ENCODE data around the gene RAD18. TPM values are rescaled to one million over a fixed set of nuclear protein-coding genes. Genes with fewer than 3 reads are reported as not detected.

Gene RAD18
- total RNA-seq, 1 donor from 2014 or later = 10.0 TPM

GRCh38 chr3:8982509-8982908 is 19.2 kb upstream of the RAD18 start:
- no peak for TF ChIP-seq CTCF (conservative IDR thresholded peaks at IDR 0.05; ENCODE audit: low read depth, low read length)
- H3K4me3 ChIP-seq (ENCODE audit: low read depth, low read length) = no peak overlapping the region
- DNase-seq (ENCODE audit: low read depth) = no peak

GRCh38 chr3:8981700-8982099 is 18.4 kb upstream of the RAD18 start:
- no peak for DNase-seq (ENCODE audit: low read depth)
- H3K4me3 ChIP-seq (ENCODE audit: low read depth, low read length) = no peak overlapping the region
- no peak for TF ChIP-seq CTCF (conservative IDR thresholded peaks at IDR 0.05; ENCODE audit: low read depth, low read length)

GRCh38 chr3:8981296-8981695 is 18.0 kb upstream of the RAD18 start:
- DNase-seq (ENCODE audit: low read depth) = no peak
- no peak overlapping the region for H3K4me3 ChIP-seq (ENCODE audit: low read depth, low read length)
- TF ChIP-seq CTCF (conservative IDR thresholded peaks at IDR 0.05; ENCODE audit: low read depth, low read length) = no peak

- no peak for TF ChIP-seq CTCF (conservative IDR thresholded peaks at IDR 0.05; ENCODE audit: low read depth, low read length)
- no peak for DNase-seq (ENCODE audit: low read depth)
- H3K4me3 ChIP-seq (ENCODE audit: low read depth, low read length) = no peak overlapping the region
These were observed 17.5 kb upstream of the RAD18 start for GRCh38 chr3:8980756-8981257.

- DNase-seq (ENCODE audit: low read depth) = no peak
- no peak overlapping the region for H3K4me3 ChIP-seq (ENCODE audit: low read depth, low read length)
- no peak for TF ChIP-seq CTCF (conservative IDR thresholded peaks at IDR 0.05; ENCODE audit: low read depth, low read length)
These were observed 16.0 kb upstream of the RAD18 start for GRCh38 chr3:8979262-8979661.

GRCh38 chr3:8978551-8978950 is 15.3 kb upstream of the RAD18 start:
- H3K4me3 ChIP-seq (ENCODE audit: low read depth, low read length) = no peak overlapping the region
- DNase-seq (ENCODE audit: low read depth) = no peak
- TF ChIP-seq CTCF (conservative IDR thresholded peaks at IDR 0.05; ENCODE audit: low read depth, low read length) = no peak

- no peak overlapping the region for H3K4me3 ChIP-seq (ENCODE audit: low read depth, low read length)
- DNase-seq (ENCODE audit: low read depth) = no peak
- no peak for TF ChIP-seq CTCF (conservative IDR thresholded peaks at IDR 0.05; ENCODE audit: low read depth, low read length)
These were observed 13.4 kb upstream of the RAD18 start for GRCh38 chr3:8976540-8977182.

Data from epithelial cell of proximal tubule (primary cell).